ENCODE measurements around the gene FNDC3B. TPM values are rescaled to one million over a fixed set of nuclear protein-coding genes. Genes with fewer than 3 reads are reported as not detected.

The FNDC3B gene
- total and polyA plus RNA-seq, 3 donors from 2014 or later, result 24.2 to 63.5 (median 57.7) TPM

- Histone ChIP-seq H3K4me3 (no peak overlapping the region), H3K4me1 (peaks cover 31% of the 10 kb centered on the region), H3K36me3 (ENCODE audit: low read depth, missing control alignments) (no peaks in the 10 kb centered on the region), H3K9me3 (no peaks in the 10 kb centered on the region), H3K27ac (no peak overlapping the region), H3K27me3 (no peaks in the 10 kb centered on the region)
- DNase-seq, result no peak
- 85% methylated on average over 8 of the region's 8 CpGs for WGBS, 2 donors
- TF ChIP-seq, protein P1, sequence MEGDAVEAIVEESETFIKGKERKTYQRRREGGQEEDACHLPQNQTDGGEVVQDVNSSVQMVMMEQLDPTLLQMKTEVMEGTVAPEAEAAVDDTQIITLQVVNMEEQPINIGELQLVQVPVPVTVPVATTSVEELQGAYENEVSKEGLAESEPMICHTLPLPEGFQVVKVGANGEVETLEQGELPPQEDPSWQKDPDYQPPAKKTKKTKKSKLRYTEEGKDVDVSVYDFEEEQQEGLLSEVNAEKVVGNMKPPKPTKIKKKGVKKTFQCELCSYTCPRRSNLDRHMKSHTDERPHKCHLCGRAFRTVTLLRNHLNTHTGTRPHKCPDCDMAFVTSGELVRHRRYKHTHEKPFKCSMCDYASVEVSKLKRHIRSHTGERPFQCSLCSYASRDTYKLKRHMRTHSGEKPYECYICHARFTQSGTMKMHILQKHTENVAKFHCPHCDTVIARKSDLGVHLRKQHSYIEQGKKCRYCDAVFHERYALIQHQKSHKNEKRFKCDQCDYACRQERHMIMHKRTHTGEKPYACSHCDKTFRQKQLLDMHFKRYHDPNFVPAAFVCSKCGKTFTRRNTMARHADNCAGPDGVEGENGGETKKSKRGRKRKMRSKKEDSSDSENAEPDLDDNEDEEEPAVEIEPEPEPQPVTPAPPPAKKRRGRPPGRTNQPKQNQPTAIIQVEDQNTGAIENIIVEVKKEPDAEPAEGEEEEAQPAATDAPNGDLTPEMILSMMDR (IDR thresholded peaks at IDR 0.05), result no peak
- no peak for TF ChIP-seq POLR2A (IDR thresholded peaks at IDR 0.05)
- intact Hi-C loops (cut with DNase I; ENCODE audit: low total_unique reads), result no loop called here
Observed at GRCh38 chr3:172314591-172315160, 275.3 kb downstream of the FNDC3B start.

- no peak overlapping the region for H3K4me3 ChIP-seq
- H3K36me3 ChIP-seq (ENCODE audit: low read depth, missing control alignments), result no peaks in the 10 kb centered on the region
- peaks cover 31% of the 10 kb centered on the region for H3K4me1 ChIP-seq
- no peak overlapping the region for H3K27ac ChIP-seq
- WGBS, 2 donors, result 79% methylated on average over 11 of the region's 11 CpGs
- no peaks in the 10 kb centered on the region for H3K9me3 ChIP-seq
- no peaks in the 10 kb centered on the region for H3K27me3 ChIP-seq
- TF ChIP-seq, protein P1 (IDR thresholded peaks at IDR 0.05), result no peak
- no peak for TF ChIP-seq POLR2A (IDR thresholded peaks at IDR 0.05)
- intact Hi-C loops (cut with DNase I; ENCODE audit: low total_unique reads), result no loop called here
- DNase-seq, result no peak
Observed at GRCh38 chr3:172315401-172316091, 276.2 kb downstream of the FNDC3B start.

DNA sequence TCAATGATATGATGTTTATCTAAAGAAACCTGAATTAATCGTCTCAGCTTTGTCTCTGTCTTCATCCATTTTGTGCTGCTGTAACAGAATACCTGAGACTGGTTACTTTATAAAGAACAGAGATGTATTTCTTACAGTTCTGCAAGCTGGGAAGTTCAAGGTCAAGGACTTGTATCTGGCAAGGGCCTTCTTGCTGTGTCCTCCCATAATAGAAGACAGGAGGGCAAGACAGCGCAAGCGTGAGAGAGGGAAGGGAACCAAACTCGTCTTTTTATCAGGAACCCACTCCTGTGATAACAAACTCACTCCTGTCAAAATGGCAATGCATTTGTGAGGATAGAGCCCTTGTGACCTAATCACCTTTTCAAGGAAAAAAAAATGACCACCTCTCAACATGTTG, 277.4 kb downstream of the FNDC3B start:
- H3K4me3 ChIP-seq, result no peak overlapping the region
- H3K27ac ChIP-seq, result peak overlapping the region in 1 of 2 donors; percentile 37
- H3K27me3 ChIP-seq, result no peaks in the 10 kb centered on the region
- H3K36me3 ChIP-seq (ENCODE audit: low read depth, missing control alignments), result no peaks in the 10 kb centered on the region
- 33 to 39% methylated on average over 4 of the region's 4 CpGs for WGBS, 2 donors
- H3K9me3 ChIP-seq, result no peaks in the 10 kb centered on the region
- TF ChIP-seq POLR2A (IDR thresholded peaks at IDR 0.05), result no peak
- DNase-seq, result peak; percentile 50
- intact Hi-C loops (cut with DNase I; ENCODE audit: low total_unique reads), result no loop called here
- peaks cover 31% of the 10 kb centered on the region for H3K4me1 ChIP-seq

GRCh38 chr3:172317481-172317880, 278.1 kb downstream of the FNDC3B start:
- Histone ChIP-seq H3K36me3 (ENCODE audit: low read depth, missing control alignments) (no peaks in the 10 kb centered on the region), H3K4me3 (no peak overlapping the region), H3K27me3 (no peaks in the 10 kb centered on the region), H3K9me3 (no peaks in the 10 kb centered on the region), H3K4me1 (peaks cover 31% of the 10 kb centered on the region), H3K27ac (no peak overlapping the region)
- TF ChIP-seq, protein P1 (IDR thresholded peaks at IDR 0.05), result no peak
- no peak for TF ChIP-seq POLR2A (IDR thresholded peaks at IDR 0.05)
- intact Hi-C loops (cut with DNase I; ENCODE audit: low total_unique reads), result no loop called here
- no peak for DNase-seq
- WGBS, 2 donors, result 80 to 86% methylated on average over 8 of the region's 8 CpGs

- DNase-seq, result peak; percentile 48
- Histone ChIP-seq H3K27ac (no peak overlapping the region), H3K27me3 (no peaks in the 10 kb centered on the region), H3K9me3 (no peaks in the 10 kb centered on the region), H3K4me3 (no peak overlapping the region), H3K36me3 (ENCODE audit: low read depth, missing control alignments) (no peaks in the 10 kb centered on the region), H3K4me1 (peaks cover 31% of the 10 kb centered on the region)
- intact Hi-C loops (cut with DNase I; ENCODE audit: low total_unique reads), result no loop called here
- WGBS, 2 donors, result 52 to 62% methylated on average over 1 of the region's 1 CpG
- no peak for TF ChIP-seq POLR2A (IDR thresholded peaks at IDR 0.05)
- TF ChIP-seq, protein P1 (IDR thresholded peaks at IDR 0.05), result no peak
Observed at GRCh38 chr3:172317984-172318383, 278.6 kb downstream of the FNDC3B start.

Measured in testis (tissue), 3 donors.